GM06990 (cell line): ENCODE results near the gene RPS6KA4.

Experiments
- DNase-seq: peaks from one replicate; pipeline ENCODE4 v3.0.0-alpha.2; 2011; ENCODE audit not compliant: insufficient read length; ENCODE audit errors: extremely low read depth
- H3K27me3 ChIP-seq: replicated peaks from 2 replicates; pipeline ENCODE4 v1.6.0; 2011; ENCODE audit warnings: low read length; ENCODE audit not compliant: control insufficient read depth, insufficient read depth
- H3K36me3 ChIP-seq: 2 replicates; pipeline ENCODE4 v1.5.1; 2011; ENCODE audit warnings: low read length; ENCODE audit not compliant: control insufficient read depth, insufficient read depth
- H3K4me3 ChIP-seq: replicated peaks from 2 replicates; pipeline ENCODE4 v1.5.1; 2011; ENCODE audit warnings: low read depth, mild to moderate bottlenecking, control low read depth, low read length
- TF ChIP-seq, protein P1 (sequence below): IDR thresholded peaks from 2 replicates; pipeline ENCODE4 v1.5.1; 2011; ENCODE audit warnings: low read length, control low read depth, mild to moderate bottlenecking, inconsistent platforms; ENCODE audit not compliant: insufficient read depth, poor library complexity, severe bottlenecking

The RPS6KA4 gene

GRCh38 chr11:64356498-64357411, 2.2 kb upstream of the RPS6KA4 start:
- TF ChIP-seq, protein P1, sequence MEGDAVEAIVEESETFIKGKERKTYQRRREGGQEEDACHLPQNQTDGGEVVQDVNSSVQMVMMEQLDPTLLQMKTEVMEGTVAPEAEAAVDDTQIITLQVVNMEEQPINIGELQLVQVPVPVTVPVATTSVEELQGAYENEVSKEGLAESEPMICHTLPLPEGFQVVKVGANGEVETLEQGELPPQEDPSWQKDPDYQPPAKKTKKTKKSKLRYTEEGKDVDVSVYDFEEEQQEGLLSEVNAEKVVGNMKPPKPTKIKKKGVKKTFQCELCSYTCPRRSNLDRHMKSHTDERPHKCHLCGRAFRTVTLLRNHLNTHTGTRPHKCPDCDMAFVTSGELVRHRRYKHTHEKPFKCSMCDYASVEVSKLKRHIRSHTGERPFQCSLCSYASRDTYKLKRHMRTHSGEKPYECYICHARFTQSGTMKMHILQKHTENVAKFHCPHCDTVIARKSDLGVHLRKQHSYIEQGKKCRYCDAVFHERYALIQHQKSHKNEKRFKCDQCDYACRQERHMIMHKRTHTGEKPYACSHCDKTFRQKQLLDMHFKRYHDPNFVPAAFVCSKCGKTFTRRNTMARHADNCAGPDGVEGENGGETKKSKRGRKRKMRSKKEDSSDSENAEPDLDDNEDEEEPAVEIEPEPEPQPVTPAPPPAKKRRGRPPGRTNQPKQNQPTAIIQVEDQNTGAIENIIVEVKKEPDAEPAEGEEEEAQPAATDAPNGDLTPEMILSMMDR, result peak; percentile 37
- no peak for DNase-seq

GRCh38 chr11:64357446-64357845, 1.5 kb upstream of the RPS6KA4 start:
- Histone ChIP-seq H3K4me3 (no peak overlapping the region), H3K27me3 (no peaks in the 10 kb centered on the region), H3K36me3 (peaks cover 23% of the 10 kb centered on the region)
- TF ChIP-seq, protein P1, result no peak
- DNase-seq, result no peak

More at GRCh38 chr11:64356498-64357411, 2.2 kb upstream of the RPS6KA4 start:
- Histone ChIP-seq H3K4me3 (no peak overlapping the region), H3K36me3 (peaks cover 27% of the 10 kb centered on the region), H3K27me3 (no peaks in the 10 kb centered on the region)

DNA sequence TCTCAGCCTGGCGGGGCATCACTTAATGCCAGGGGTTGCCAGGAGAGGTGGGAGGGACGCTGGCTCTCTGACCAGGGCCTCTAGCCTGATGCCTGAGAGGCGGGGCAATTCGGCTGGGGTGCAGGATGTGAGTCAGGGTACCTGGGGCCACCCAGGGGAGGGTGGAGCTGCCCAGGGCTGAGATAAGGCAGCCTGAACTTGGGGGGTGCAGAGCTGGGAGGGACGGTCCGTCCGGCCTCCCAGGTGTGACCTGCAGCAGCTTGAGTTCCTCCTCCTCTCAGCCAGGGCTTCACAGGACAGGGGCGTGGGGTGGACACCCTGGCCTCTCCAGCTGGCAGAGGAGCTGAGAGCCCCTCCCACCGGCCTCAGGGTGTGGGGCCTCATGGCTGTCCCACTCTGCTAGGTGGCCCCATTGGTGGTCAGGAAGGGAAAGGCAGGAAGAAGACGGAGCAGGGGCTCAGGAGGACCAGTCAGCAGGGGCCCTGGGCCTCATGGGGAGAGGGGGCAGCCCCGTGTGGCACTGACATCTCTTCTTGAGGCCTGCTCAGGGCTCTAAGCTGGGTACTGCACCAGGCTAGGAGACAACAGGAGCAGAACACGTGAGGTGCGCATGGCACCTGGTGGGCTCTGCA, 942 bp upstream of the RPS6KA4 start:
- Histone ChIP-seq H3K36me3 (peaks cover 21% of the 10 kb centered on the region), H3K27me3 (no peaks in the 10 kb centered on the region), H3K4me3 (no peak overlapping the region)
- TF ChIP-seq, protein P1, result no peak
- DNase-seq, result no peak

DNA sequence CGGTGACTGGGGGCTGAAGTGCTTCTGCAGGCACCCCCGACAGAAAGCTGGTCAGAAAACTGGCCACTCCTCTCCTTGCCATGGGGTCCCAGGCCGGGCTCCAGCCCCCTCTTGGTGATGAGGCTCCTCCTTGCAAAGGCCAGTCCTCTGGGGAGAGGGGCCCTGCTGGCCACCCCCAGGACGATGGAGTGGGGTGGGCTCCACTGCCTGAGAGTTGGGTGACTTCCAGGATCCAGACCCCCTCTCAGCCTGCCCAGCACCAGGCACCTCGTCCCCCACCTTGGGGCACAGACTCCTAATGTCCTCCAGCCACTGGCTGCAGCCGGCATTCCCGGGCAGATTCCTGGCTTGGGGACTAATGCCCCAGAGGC, 441 bp upstream of the RPS6KA4 start:
- no peaks in the 10 kb centered on the region for H3K27me3 ChIP-seq
- H3K36me3 ChIP-seq, result peaks cover 18% of the 10 kb centered on the region
- TF ChIP-seq, protein P1, result no peak
- DNase-seq, result no peak
- peak overlapping the region; percentile 63 for H3K4me3 ChIP-seq

DNA sequence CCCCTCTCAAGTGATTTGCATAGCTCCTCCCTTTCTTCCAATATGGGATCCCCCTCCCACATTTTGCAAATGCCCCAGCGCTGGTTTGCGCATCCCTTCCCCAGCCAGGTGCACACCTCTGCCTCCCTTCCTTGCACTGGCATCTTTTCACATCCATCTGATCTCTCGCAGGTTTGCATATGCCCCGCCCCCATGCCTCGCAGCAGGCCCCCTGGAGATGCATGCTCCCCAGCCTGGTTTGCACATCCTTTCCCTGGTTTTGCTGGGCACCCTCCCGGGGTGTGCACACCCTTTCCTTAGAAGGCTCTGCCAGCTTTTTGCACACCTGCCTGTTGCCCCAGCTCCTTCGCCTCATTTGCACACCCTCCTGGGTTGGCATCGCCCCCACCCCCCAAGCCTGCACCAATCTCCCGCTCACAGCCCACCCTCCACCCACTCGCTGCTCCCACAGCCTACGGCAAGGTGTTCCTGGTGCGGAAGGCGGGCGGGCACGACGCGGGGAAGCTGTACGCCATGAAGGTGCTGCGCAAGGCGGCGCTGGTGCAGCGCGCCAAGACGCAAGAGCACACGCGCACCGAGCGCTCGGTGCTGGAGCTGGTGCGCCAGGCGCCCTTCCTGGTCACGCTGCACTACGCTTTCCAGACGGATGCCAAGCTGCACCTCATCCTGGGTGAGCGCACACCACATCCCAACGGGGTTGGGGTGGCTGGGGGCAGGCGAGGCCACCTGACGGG, 917 bp downstream of the RPS6KA4 start:
- peaks cover 13% of the 10 kb centered on the region for H3K36me3 ChIP-seq
- peak; percentile 59 for DNase-seq

More for the DNA sequence above, 917 bp downstream of the RPS6KA4 start:
- TF ChIP-seq, protein P1, result no peak
- H3K4me3 ChIP-seq, result peak overlapping the region; percentile 89
- H3K27me3 ChIP-seq, result no peaks in the 10 kb centered on the region
